ENCODE data around the gene CDKAL1.

- no peak for TF ChIP-seq CTCF (IDR thresholded peaks at IDR 0.05)
- TF ChIP-seq GABPB1 (CRISPR knock-in tag; IDR thresholded peaks at IDR 0.05) = no peak
- TF ChIP-seq CREB1 (CRISPR knock-in tag; IDR thresholded peaks at IDR 0.05) = no peak
- no peak for TF ChIP-seq ETV6 (CRISPR knock-in tag; IDR thresholded peaks at IDR 0.05)
- no peak for TF ChIP-seq ESRRA (CRISPR knock-in tag; IDR thresholded peaks at IDR 0.05; ENCODE audit: borderline replicate concordance)
Measured at GRCh38 chr6:20909621-20910020, 375.4 kb downstream of the CDKAL1 start.
